ENCODE results near the gene MPHOSPH9. TPM values are rescaled to one million over a fixed set of nuclear protein-coding genes. Genes with fewer than 3 reads are reported as not detected.
A peak's percentile ranks its signal among the peaks of the same experiment; 100 is the strongest.
"Not testable (repeated sequence)": the region's sequence is repeated elsewhere in the genome, so short reads cannot be mapped to it uniquely, and the experiment has no call there.

MPHOSPH9 gene
- polyA plus RNA-seq, 3 donors = 6.3 to 14.1 (median 9.2) TPM

GRCh38 chr12:123253641-123254459, 20.9 kb upstream of the MPHOSPH9 start:
- H3K4me3 ChIP-seq (replicated peaks in 1 of 3; ENCODE audit: low read depth in 2 of 3, low read length in 3 of 3) = no peak overlapping the region
- peaks cover 6% of the 10 kb centered on the region for H4K20me1 ChIP-seq (ENCODE audit: insufficient read depth, low read length)
- Mint-ChIP-seq H3K27me3 (ENCODE audit: low read depth in 3 of 3) (no peaks in the 10 kb centered on the region), H3K27ac (peak overlapping the region in 3 of 7 donors; percentile 11 to 40 (median 36)), H3K36me3 (peaks cover 47 to 57% of the 10 kb centered on the region in 2 donors), H3K4me3 (no peak overlapping the region), H3K9me3 (no peaks in the 10 kb centered on the region), H3K4me1 (peaks cover 20% of the 10 kb centered on the region)
- no peaks in the 10 kb centered on the region for H3K9me3 ChIP-seq (replicated peaks in 1 of 2; ENCODE audit: control insufficient read depth in 1 of 2, insufficient read depth in 1 of 2, low read length in 2 of 2)
- 92% methylated on average over 22 of the region's 24 CpGs for WGBS (ENCODE audit: insufficient coverage)
- no peaks in the 10 kb centered on the region for H3K27me3 ChIP-seq (ENCODE audit: control insufficient read depth in 2 of 2, insufficient read depth in 2 of 2, low read length in 2 of 2)
- no peak overlapping the region for H3K4me2 ChIP-seq (replicated peaks; ENCODE audit: extremely low read depth, low read length, poor library complexity, severe bottlenecking)
- peaks cover 37% of the 10 kb centered on the region for H3K79me2 ChIP-seq (ENCODE audit: insufficient read depth, low read length)
- no peak overlapping the region for H3K27ac ChIP-seq (ENCODE audit: low read depth in 1 of 2, low read length in 2 of 2)
- peaks cover 39 to 59% of the 10 kb centered on the region in 2 donors for H3K36me3 ChIP-seq (replicated peaks in 1 of 2; ENCODE audit: control insufficient read depth in 1 of 2, insufficient read depth in 2 of 2, low read length in 2 of 2)
- peaks cover 8% of the 10 kb centered on the region in 2 donors for H3K4me1 ChIP-seq (ENCODE audit: control insufficient read depth in 1 of 2, insufficient read depth in 2 of 2, low read length in 2 of 2)
- intact Hi-C loops (cut with micrococcal nuclease) = no loop called here
- no peak for TF ChIP-seq CTCF (IDR thresholded peaks at IDR 0.05)
- no peak overlapping the region for H2AFZ ChIP-seq (ENCODE audit: insufficient read depth, low read depth, low read length, poor library complexity, severe bottlenecking)
- no peak for DNase-seq
- no peak overlapping the region for H3K9ac ChIP-seq (ENCODE audit: insufficient read depth, low read length, poor library complexity, severe bottlenecking)

- H3K27me3 ChIP-seq (ENCODE audit: control insufficient read depth in 2 of 2, insufficient read depth in 2 of 2, low read length in 2 of 2); H3K9ac ChIP-seq (ENCODE audit: insufficient read depth, low read length, poor library complexity, severe bottlenecking); DNase-seq; H3K27ac Mint-ChIP-seq; H4K20me1 ChIP-seq (ENCODE audit: insufficient read depth, low read length); H3K4me3 ChIP-seq (replicated peaks in 1 of 3; ENCODE audit: low read depth in 2 of 3, low read length in 3 of 3); H2AFZ ChIP-seq (ENCODE audit: insufficient read depth, low read depth, low read length, poor library complexity, severe bottlenecking); H3K4me2 ChIP-seq (replicated peaks; ENCODE audit: extremely low read depth, low read length, poor library complexity, severe bottlenecking); H3K9me3 ChIP-seq (replicated peaks in 1 of 2; ENCODE audit: control insufficient read depth in 1 of 2, insufficient read depth in 1 of 2, low read length in 2 of 2); H3K4me1 ChIP-seq (ENCODE audit: control insufficient read depth in 1 of 2, insufficient read depth in 2 of 2, low read length in 2 of 2); H3K27ac ChIP-seq (ENCODE audit: low read depth in 1 of 2, low read length in 2 of 2); H3K27me3 Mint-ChIP-seq (ENCODE audit: low read depth in 3 of 3); intact Hi-C loops (cut with micrococcal nuclease); H3K4me3 Mint-ChIP-seq: not testable (repeated sequence)
- H3K4me1 Mint-ChIP-seq = peaks cover 16% of the 10 kb centered on the region
- 78% methylated on average over 5 of the region's 9 CpGs for WGBS (ENCODE audit: insufficient coverage)
- H3K9me3 Mint-ChIP-seq = peaks cover 0 to 11% (median 6%) of the 10 kb centered on the region in 7 donors
- peaks cover 50% of the 10 kb centered on the region for H3K79me2 ChIP-seq (ENCODE audit: insufficient read depth, low read length)
- H3K36me3 Mint-ChIP-seq = peaks cover 48 to 59% of the 10 kb centered on the region in 2 donors
- peaks cover 36 to 55% of the 10 kb centered on the region in 2 donors for H3K36me3 ChIP-seq (replicated peaks in 1 of 2; ENCODE audit: control insufficient read depth in 1 of 2, insufficient read depth in 2 of 2, low read length in 2 of 2)
These were observed 19.4 kb upstream of the MPHOSPH9 start for GRCh38 chr12:123252365-123252764.

Data from CD14-positive monocyte (primary cell).